ENCODE data around the gene PTPN3. TPM values are rescaled to one million over a fixed set of nuclear protein-coding genes. Genes with fewer than 3 reads are reported as not detected.

The PTPN3 gene
- polyA plus RNA-seq, 1 of the 3 experiments (the other 2 are of a cell fraction), result 7.5 TPM

DNA sequence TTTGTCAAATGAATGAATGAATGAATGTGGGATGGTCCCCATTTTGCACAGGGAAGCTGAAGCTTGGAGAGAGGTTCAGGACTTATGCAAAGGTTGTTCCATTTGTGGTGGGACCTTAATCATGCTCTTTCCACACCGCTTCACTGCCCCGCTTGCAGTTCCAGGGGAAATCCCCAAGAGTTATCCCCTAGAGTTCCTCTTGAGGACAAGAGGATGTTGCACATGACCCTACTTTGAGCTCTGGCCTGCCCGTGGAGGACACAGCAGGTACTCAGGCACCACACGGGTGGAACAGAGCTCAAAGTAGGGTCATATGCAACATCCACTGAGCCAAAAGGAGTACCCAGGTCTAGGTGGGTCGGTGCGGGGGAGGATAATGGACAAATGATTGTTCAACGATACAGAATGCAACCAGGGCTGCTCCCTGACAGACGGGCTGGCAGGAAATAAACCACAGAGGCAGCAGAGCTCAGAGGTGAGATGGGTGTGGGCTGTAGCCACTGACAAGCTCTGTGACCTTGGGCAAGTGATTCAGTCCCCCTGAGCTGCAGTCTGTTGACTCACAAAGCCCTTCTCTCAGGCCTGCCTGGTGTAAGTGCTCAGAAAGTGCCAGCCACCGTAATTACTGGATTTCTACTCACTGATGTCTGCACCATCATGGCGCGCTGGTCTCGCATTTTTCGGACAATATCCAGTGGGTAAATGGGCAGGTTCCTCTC lies 116.9 kb downstream of the PTPN3 start:
- Histone ChIP-seq H3F3A (replicated peaks; ENCODE audit: insufficient read depth) (no peaks in the 10 kb centered on the region), H3K4me3 (ENCODE audit: low read depth in 2 of 2, low read length in 1 of 2) (no peak overlapping the region), H3K9me3 (no peaks in the 10 kb centered on the region), H3K27ac (ENCODE audit: low read depth in 2 of 2, low read length in 1 of 2) (no peak overlapping the region), H2AFZ (ENCODE audit: low read depth) (no peak overlapping the region), H3K9ac (no peak overlapping the region), H3K4me2 (no peak overlapping the region), H3K79me2 (ENCODE audit: insufficient read depth) (no peaks in the 10 kb centered on the region), H3K27me3 (ENCODE audit: insufficient read depth) (no peaks in the 10 kb centered on the region), H3K36me3 (replicated peaks in 1 of 2; ENCODE audit: control insufficient read depth in 1 of 2, insufficient read depth in 2 of 2, low read length in 1 of 2) (peaks cover 6 to 34% of the 10 kb centered on the region in 2 experiments), H4K20me1 (ENCODE audit: insufficient read depth) (no peaks in the 10 kb centered on the region), H3K4me1 (ENCODE audit: control insufficient read depth in 1 of 2, insufficient read depth in 2 of 2, low read depth in 1 of 2, low read length in 1 of 2) (no peaks in the 10 kb centered on the region), H3K9me2 (no peaks in the 10 kb centered on the region)
- CTCF ChIA-PET, result interaction anchor here (1.0 kb wide), 1 partner anchor 60 kb away, joined by 3 read pairs; no protein-coding TSS in a partner anchor
- no peak for TF ChIP-seq FOSL2 (IDR thresholded peaks at IDR 0.05; ENCODE audit: borderline replicate concordance, low read depth)
- no peak for TF ChIP-seq RXRA (IDR thresholded peaks at IDR 0.05; ENCODE audit: borderline replicate concordance, low read depth)
- TF ChIP-seq CTCF (IDR thresholded peaks at IDR 0.05), result no peak
- TF ChIP-seq, protein P1, sequence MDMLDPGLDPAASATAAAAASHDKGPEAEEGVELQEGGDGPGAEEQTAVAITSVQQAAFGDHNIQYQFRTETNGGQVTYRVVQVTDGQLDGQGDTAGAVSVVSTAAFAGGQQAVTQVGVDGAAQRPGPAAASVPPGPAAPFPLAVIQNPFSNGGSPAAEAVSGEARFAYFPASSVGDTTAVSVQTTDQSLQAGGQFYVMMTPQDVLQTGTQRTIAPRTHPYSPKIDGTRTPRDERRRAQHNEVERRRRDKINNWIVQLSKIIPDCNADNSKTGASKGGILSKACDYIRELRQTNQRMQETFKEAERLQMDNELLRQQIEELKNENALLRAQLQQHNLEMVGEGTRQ (IDR thresholded peaks at IDR 0.05; ENCODE audit: borderline replicate concordance, low read depth, low read length), result no peak
- no peak for TF ChIP-seq GABPA (IDR thresholded peaks at IDR 0.05; ENCODE audit: low read depth)
- no peak for TF ChIP-seq FOXJ3 (CRISPR knock-in tag; IDR thresholded peaks at IDR 0.05)
- no peak for TF ChIP-seq SMC3 (IDR thresholded peaks at IDR 0.05; ENCODE audit: low read depth, low read length)
- no peak for TF ChIP-seq TEAD4 (IDR thresholded peaks at IDR 0.05; ENCODE audit: borderline replicate concordance, insufficient read depth)
- no peak for TF ChIP-seq EP300 (IDR thresholded peaks at IDR 0.05; ENCODE audit: borderline replicate concordance in 1 of 2, low read depth in 1 of 2, low read length in 1 of 2)
- no peak for TF ChIP-seq SIN3A (IDR thresholded peaks at IDR 0.05; ENCODE audit: borderline replicate concordance, low read depth, low read length)
- TF ChIP-seq YY1 (IDR thresholded peaks at IDR 0.05; ENCODE audit: low read depth), result no peak
- TF ChIP-seq RAD21 (IDR thresholded peaks at IDR 0.05; ENCODE audit: low read length), result no peak
- TF ChIP-seq JUND (IDR thresholded peaks at IDR 0.05), result no peak
- TF ChIP-seq, protein P2, sequence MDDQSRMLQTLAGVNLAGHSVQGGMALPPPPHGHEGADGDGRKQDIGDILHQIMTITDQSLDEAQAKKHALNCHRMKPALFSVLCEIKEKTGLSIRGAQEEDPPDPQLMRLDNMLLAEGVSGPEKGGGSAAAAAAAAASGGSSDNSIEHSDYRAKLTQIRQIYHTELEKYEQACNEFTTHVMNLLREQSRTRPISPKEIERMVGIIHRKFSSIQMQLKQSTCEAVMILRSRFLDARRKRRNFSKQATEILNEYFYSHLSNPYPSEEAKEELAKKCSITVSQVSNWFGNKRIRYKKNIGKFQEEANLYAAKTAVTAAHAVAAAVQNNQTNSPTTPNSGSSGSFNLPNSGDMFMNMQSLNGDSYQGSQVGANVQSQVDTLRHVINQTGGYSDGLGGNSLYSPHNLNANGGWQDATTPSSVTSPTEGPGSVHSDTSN (IDR thresholded peaks at IDR 0.05), result no peak
- 84% methylated on average over 12 of the region's 13 CpGs for WGBS (ENCODE audit: low lambda C conversion rate)
- DNase-seq, result no peak
- POLR2A ChIA-PET, result no interaction called here
